HG02678 (cell line): ENCODE measurements around the gene TEX53.

Experiments
- ATAC-seq: cut with Tn5 transposase; IDR thresholded peaks from one replicate; pipeline ENCODE4 v1.9.1; 2021; ENCODE audit warnings: mild to moderate bottlenecking, moderate library complexity; ENCODE audit not compliant: unreplicated experiment

Gene TEX53

GRCh38 chr9:114680259-114681001 is 22.8 kb upstream of the TEX53 start:
- no peak for ATAC-seq

GRCh38 chr9:114678795-114679194 is 21.2 kb upstream of the TEX53 start:
- no peak for ATAC-seq

- no peak for ATAC-seq
Measured at GRCh38 chr9:114678130-114678529, 20.5 kb upstream of the TEX53 start.

- ATAC-seq: no peak
Measured at GRCh38 chr9:114677418-114677817, 19.8 kb upstream of the TEX53 start.

GRCh38 chr9:114676901-114677300 is 19.3 kb upstream of the TEX53 start:
- ATAC-seq: no peak

- no peak for ATAC-seq
Measured at GRCh38 chr9:114674798-114675540, 17.4 kb upstream of the TEX53 start.

GRCh38 chr9:114674076-114674797 is 16.6 kb upstream of the TEX53 start:
- ATAC-seq: no peak

GRCh38 chr9:114671605-114672004 is 14.0 kb upstream of the TEX53 start:
- ATAC-seq: no peak

GRCh38 chr9:114669961-114670360 is 12.4 kb upstream of the TEX53 start:
- ATAC-seq: no peak

- ATAC-seq: no peak
Measured at GRCh38 chr9:114668146-114668545, 10.5 kb upstream of the TEX53 start.

GRCh38 chr9:114666851-114667250 is 9.2 kb upstream of the TEX53 start:
- no peak for ATAC-seq

- no peak for ATAC-seq
Measured at GRCh38 chr9:114666401-114666800, 8.8 kb upstream of the TEX53 start.

- ATAC-seq: no peak
Measured at GRCh38 chr9:114664181-114664580, 6.6 kb upstream of the TEX53 start.

GRCh38 chr9:114662081-114662989 is 4.7 kb upstream of the TEX53 start:
- ATAC-seq: peak; percentile 71

- ATAC-seq: no peak
Measured at GRCh38 chr9:114656301-114656700, 1.3 kb downstream of the TEX53 start.

GRCh38 chr9:114655689-114656088 is 1.9 kb downstream of the TEX53 start:
- ATAC-seq: no peak

- peak; percentile 66 for ATAC-seq
Measured at GRCh38 chr9:114653556-114654159, 3.9 kb downstream of the TEX53 start.

GRCh38 chr9:114652776-114653555 is 4.6 kb downstream of the TEX53 start:
- ATAC-seq: peak; percentile 14

GRCh38 chr9:114643896-114644295 is 13.7 kb downstream of the TEX53 start:
- ATAC-seq: no peak
